K562 (cell line): ENCODE data around the gene ANAPC5. TPM values are rescaled to one million over a fixed set of nuclear protein-coding genes. Genes with fewer than 3 reads are reported as not detected.

Experiments
- ATAC-seq: fragments of 200-7000 bp; cut with Tn5 transposase; 3 replicates; pipeline ENCODE4 v1.9.1; 2020; ENCODE audit warnings: moderate library complexity
- BruUV-seq: library from RNA; stranded (reverse); fragments of 400-500 nt; replicated peaks from 2 replicates; lab custom pipeline; 2021; lab: Mats Ljungman, UMichigan
- CTCF ChIA-PET: fragments of 300-600 bp; formaldehyde crosslinking; extraction: SDS; loops from one replicate; lab custom pipeline; 2021; ENCODE audit warnings: low intra/inter-chr PET ratio; lab: Yijun Ruan, JAX
- POLR2A ChIA-PET: fragments of 300-600, 350-650 bp; sonication (Branson Sonifier 250); formaldehyde crosslinking; extraction: SDS; loops from one replicate; lab custom pipeline; 2021; ENCODE audit warnings: antibody characterized with exemption, inconsistent platforms; lab: Yijun Ruan, JAX
- DNase-seq, 4 experiments: peaks; one replicate each; pipeline versions ENCODE4 v3.0.0 to v3.0.0-alpha.2; 2011 to 2018; ENCODE audit warnings: low spot score in 3 of 4, mixed read lengths in 3 of 4; ENCODE audit errors: extremely low read depth in 1 of 4
- FAIRE-seq: peaks from 2 replicates; lab custom pipeline; 2011; peaks lifted over from hg19 to GRCh38; lab: Jason Lieb, UNC
- H2AFZ ChIP-seq: 2 replicates; pipeline ENCODE4 v1.6.0; 2011; ENCODE audit warnings: low read depth, low read length, control low read depth, inconsistent platforms
- H3K27ac ChIP-seq: fragments of 200-600 bp; 3 replicates; pipeline ENCODE4 v1.8.0; 2011; ENCODE audit warnings: low read depth, mild to moderate bottlenecking, control low read depth, inconsistent platforms, low read length, moderate library complexity, mixed read lengths; ENCODE audit errors: extremely low read depth
- H3K27me3 ChIP-seq, 2 experiments: fragments of 300-600 bp in 1 of 2; 2 replicates in 1 of 2; 3 replicates in 1 of 2; pipeline versions ENCODE4 v1.6.0 to v1.8.0; 2011; ENCODE audit warnings: inconsistent platforms in 2 of 2, low read length in 2 of 2, mild to moderate bottlenecking in 1 of 2, mixed read lengths in 1 of 2, moderate library complexity in 1 of 2; ENCODE audit not compliant: control insufficient read depth in 2 of 2, insufficient read depth in 2 of 2
- H3K36me3 ChIP-seq: fragments of 300-600 bp; 3 replicates; pipeline ENCODE4 v1.8.0; 2011; ENCODE audit warnings: mild to moderate bottlenecking, low read length, inconsistent platforms; ENCODE audit not compliant: control insufficient read depth, insufficient read depth
- H3K4me1 ChIP-seq, 2 experiments: fragments of 200-600 bp in 1 of 2; replicated peaks in 1 of 2; 2 replicates in 1 of 2; 3 replicates in 1 of 2; pipeline versions ENCODE4 v1.5.1 to v1.8.0; 2011; ENCODE audit warnings: inconsistent platforms in 2 of 2, low read length in 2 of 2, mild to moderate bottlenecking in 1 of 2, mixed read lengths in 1 of 2, moderate library complexity in 1 of 2; ENCODE audit not compliant: control insufficient read depth in 2 of 2, insufficient read depth in 2 of 2
- H3K4me2 ChIP-seq: 2 replicates; pipeline ENCODE4 v1.6.1; 2011; ENCODE audit warnings: low read length, control low read depth, inconsistent platforms, mixed read lengths; ENCODE audit not compliant: insufficient read depth
- H3K4me3 ChIP-seq: fragments of 200-600 bp; sonication (generic), shearing (Covaris generic); 2 replicates; pipeline ENCODE4 v1.5.1; 2016; ENCODE audit warnings: control low read depth, inconsistent platforms
- H3K79me2 ChIP-seq: fragments of 200-600 bp; 3 replicates; pipeline ENCODE4 v1.8.0; 2011; ENCODE audit warnings: low read length, inconsistent platforms; ENCODE audit not compliant: control insufficient read depth, insufficient read depth
- H3K9ac ChIP-seq, 2 experiments: 2 replicates each; pipeline versions ENCODE4 v1.6.0 to v1.6.1; 2011; ENCODE audit warnings: low read depth in 2 of 2, low read length in 2 of 2, control low read depth in 1 of 2, inconsistent platforms in 1 of 2, mild to moderate bottlenecking in 1 of 2, mixed read lengths in 1 of 2; ENCODE audit not compliant: insufficient read depth in 1 of 2
- H3K9me1 ChIP-seq: one replicate; pipeline ENCODE4 v1.6.0; 2011; ENCODE audit warnings: inconsistent platforms, mild to moderate bottlenecking, low read length, moderate library complexity; ENCODE audit not compliant: control insufficient read depth, insufficient read depth
- H3K9me3 ChIP-seq: replicated peaks from 2 replicates; pipeline ENCODE4 v1.5.1; 2011; ENCODE audit warnings: low read depth, low read length, inconsistent platforms; ENCODE audit not compliant: control insufficient read depth, insufficient read depth
- H4K20me1 ChIP-seq: replicated peaks from 2 replicates; pipeline ENCODE4 v1.6.1; 2011; ENCODE audit warnings: low read length, inconsistent platforms, mixed read lengths; ENCODE audit not compliant: control insufficient read depth, insufficient read depth
- CREB1 ChIP-seq, 2 experiments: sonication (generic) in 1 of 2; formaldehyde crosslinking in 1 of 2; IDR thresholded peaks; 2 replicates each; pipeline versions ENCODE4 v1.6.1 to v1.8.0; 2012 to 2022; ENCODE audit warnings: inconsistent platforms in 1 of 2, mild to moderate bottlenecking in 1 of 2, missing genetic modification reagents in 1 of 2, moderate library complexity in 1 of 2
- KDM1A ChIP-seq, 2 experiments: fragments of 450-650 bp; IDR thresholded peaks; 2 replicates each; pipeline ENCODE4 v1.6.1; 2016; ENCODE audit warnings: mild to moderate bottlenecking in 2 of 2
- NKRF ChIP-seq: fragments of 450-650 bp; IDR thresholded peaks from 2 replicates; pipeline ENCODE4 v1.6.1; 2016; ENCODE audit warnings: borderline replicate concordance
- NR2C2 ChIP-seq, 2 experiments: fragments of 200-800 bp in 1 of 2; sonication (Bioruptor generic) in 1 of 2; sonication (generic) in 1 of 2; formaldehyde crosslinking in 1 of 2; IDR thresholded peaks; 2 replicates each; pipeline versions ENCODE4 v1.6.1 to v1.8.0; 2016 to 2022; ENCODE audit warnings: mild to moderate bottlenecking in 1 of 2, missing compliant biosample characterization in 1 of 2, missing genetic modification characterization in 1 of 2, missing genetic modification reagents in 1 of 2
- POLR2G ChIP-seq: fragments of 200-400 bp; formaldehyde crosslinking; IDR thresholded peaks from 2 replicates; pipeline ENCODE4 v1.6.1; 2017; ENCODE audit warnings: low read depth, mild to moderate bottlenecking, antibody characterized with exemption, low read length, moderate library complexity
- SMARCE1 ChIP-seq: fragments of 450-650 bp; IDR thresholded peaks from 2 replicates; pipeline ENCODE4 v1.7.1; 2016; ENCODE audit warnings: mild to moderate bottlenecking
- SNIP1 ChIP-seq: fragments of 450-650 bp; IDR thresholded peaks from 2 replicates; pipeline ENCODE4 v1.7.1; 2017; ENCODE audit warnings: low read depth, mild to moderate bottlenecking
- TEAD1 ChIP-seq, 2 experiments: fragments of 450-650 bp in 1 of 2; sonication (generic) in 1 of 2; formaldehyde crosslinking; IDR thresholded peaks; 2 replicates each; pipeline versions ENCODE4 v1.4.0 to v1.8.0; 2020 to 2022; ENCODE audit warnings: mild to moderate bottlenecking in 2 of 2, missing genetic modification reagents in 1 of 2
- ZMIZ1 ChIP-seq, 2 experiments: fragments of 150-350 bp in 1 of 2; IDR thresholded peaks; 2 replicates each; pipeline ENCODE4 v1.6.1; 2012 to 2016; ENCODE audit warnings: low read depth in 2 of 2, low read length in 2 of 2, mild to moderate bottlenecking in 1 of 2, moderate library complexity in 1 of 2
- WGBS: fragments of 100-300 bp; shearing (Covaris generic); methylation state at CpG from one replicate; pipeline ENCODE4 v1.1.6; 2016; ENCODE audit warnings: low coverage, mixed read lengths; ENCODE audit not compliant: insufficient coverage; ENCODE audit errors: missing lambda C conversion rate; 5-methylcytosine and 5-hydroxymethylcytosine counted together
- in situ Hi-C: fragments of 300-500 bp; cut with MboI; formaldehyde crosslinking; loops from 4 replicates; pipeline ENCODE4 v1.15.0; 2018; ENCODE audit warnings: inconsistent platforms, mixed read lengths
- intact Hi-C: fragments of 100-400 bp; cut with micrococcal nuclease; formaldehyde crosslinking; loops from 2 replicates; pipeline ENCODE4 v1.14.2; 2022
- polyA plus RNA-seq, 8 experiments: library from polyadenylated mRNA; depleted of rRNA in 4 of 8; stranded (reverse) in 5 of 8; unstranded in 3 of 8; fragments of >200 nt; fragmentation: Nextera tagmentation in 2 of 8; fragmentation: Illumina TruSeq in 1 of 8; extraction: Ambion mirVana in 2 of 8; extraction: Trizol in 1 of 8; gene quantifications; 2 replicates each; pipeline versions ENCODE4 v1.2.1 to v1.2.3, GENCODE V29; 2011 to 2014; ENCODE audit warnings: inconsistent platforms in 1 of 8, missing spikeins in 1 of 8
- total RNA-seq, 7 experiments: library from RNA; depleted of rRNA in 6 of 7; stranded (reverse); fragments of >200 nt in 6 of 7; fragmentation: Illumina TruSeq in 2 of 7; extraction: Trizol in 2 of 7; gene quantifications; 2 replicates each; pipeline versions ENCODE4 v1.2.1 to v1.2.3, GENCODE V29; 2011 to 2021; ENCODE audit warnings: low replicate concordance in 1 of 7

The ANAPC5 gene
- total and polyA plus RNA-seq, 9 of the 15 experiments (the other 6 are each of a cell fraction or from before 2014, with no cell fraction given): 136 to 315 (median 197) TPM

DNA sequence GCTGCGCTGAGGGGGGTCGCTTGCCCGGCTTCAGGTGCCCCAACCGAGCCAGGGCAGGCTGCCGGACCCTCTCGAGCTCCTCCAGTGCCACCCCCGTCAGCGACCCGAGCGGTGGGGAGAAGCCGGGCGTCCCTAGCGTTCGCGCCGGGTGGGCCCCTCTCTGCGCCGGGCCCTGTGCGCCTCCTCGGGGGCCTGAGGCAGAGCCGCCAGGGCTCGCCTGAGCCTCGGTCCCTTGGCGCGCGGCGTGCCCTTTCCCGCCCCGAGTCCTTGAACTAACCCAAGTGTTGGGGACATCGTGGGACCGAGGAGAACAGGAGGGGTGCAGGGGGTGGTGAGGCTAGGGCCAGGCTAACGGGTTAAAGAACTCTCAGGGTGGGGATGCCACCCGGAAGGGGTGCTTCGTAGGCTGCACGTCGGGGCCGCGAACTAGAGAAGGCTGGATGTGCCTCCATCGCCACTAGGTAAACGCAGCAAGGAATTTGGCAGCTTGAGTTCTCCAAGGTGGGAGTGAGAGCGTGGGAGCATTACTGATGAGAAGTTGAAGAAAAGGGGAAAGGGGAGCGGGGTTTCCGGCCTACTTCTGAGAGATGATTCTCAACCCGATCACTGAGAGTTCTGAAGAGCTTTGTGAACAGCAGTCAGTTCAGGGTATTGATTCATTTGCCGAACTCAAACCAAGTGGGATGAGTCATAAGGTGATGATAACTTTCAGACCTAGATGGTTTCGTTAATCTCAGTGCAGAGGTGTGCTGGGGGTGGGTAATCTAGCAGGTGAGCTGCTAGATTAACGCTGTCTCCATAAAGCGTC lies 48.3 kb upstream of the ANAPC5 start:
- ATAC-seq: peak; percentile 76
- H3K27ac ChIP-seq: peak overlapping the region; percentile 90
- peak in 2 of 4 experiments; percentile 34 to 54 for DNase-seq
- no peaks in the 10 kb centered on the region for H3K9me3 ChIP-seq
- peaks cover 29% of the 10 kb centered on the region; the same call in 2 of the 3 replicates for H3K36me3 ChIP-seq
- ChIA-PET CTCF (no interaction called here), POLR2A (interaction anchor here (0.6 to 2.4 kb wide), 19 partner anchors 9 to 142 kb away, joined by 3 to 17 read pairs (median 3); partner anchors contain the start of genes ANAPC5 and CAMKK2)
- H2AFZ ChIP-seq: peak overlapping the region; percentile 79
- H3K4me2 ChIP-seq: peak overlapping the region; percentile 87
- BruUV-seq: TSS peak; percentile 48
- intact Hi-C loops: loop anchor here (1.0 to 2.0 kb wide), 2 partner anchors 48 to 66 kb away; partner anchors contain the start of gene ANAPC5
- H3K9me1 ChIP-seq: no peaks in the 10 kb centered on the region
- under 1% methylated on average over 45 of the region's 48 CpGs for WGBS
- no peak for FAIRE-seq
- no peaks in the 10 kb centered on the region; the same call in 1 of the 2 replicates for H4K20me1 ChIP-seq
- peaks cover 59% of the 10 kb centered on the region for H3K79me2 ChIP-seq
- in situ Hi-C loops: no loop called here
- peak overlapping the region; percentile 84 to 98 for H3K9ac ChIP-seq
- H3K4me1 ChIP-seq: peaks cover 0 to 16% of the 10 kb centered on the region in 2 experiments; a peak in 3 of 5 replicates
- H3K4me3 ChIP-seq: peak overlapping the region; percentile 77
- no peaks in the 10 kb centered on the region for H3K27me3 ChIP-seq
- peak; percentile 53; the same call in 1 of the 2 replicates for TF ChIP-seq SNIP1
- TF ChIP-seq SMARCE1: 0 out of 2 replicates have a peak, but pooled peaks have one; percentile 29
- TF ChIP-seq ZMIZ1 (IDR thresholded peaks at IDR 0.05; ENCODE audit: low read depth in 2 of 2, low read length in 2 of 2): 0 out of 4 replicates have a peak, but pooled peaks of 1 of the 2 experiments have one; percentile 9
- TF ChIP-seq POLR2G: peak; percentile 62
- no peak for TF ChIP-seq CREB1 (IDR thresholded peaks at IDR 0.05)
- no peak for TF ChIP-seq CREB1 (CRISPR knock-in tag; IDR thresholded peaks at IDR 0.05)
- no peak for TF ChIP-seq NR2C2 (CRISPR knock-in tag; IDR thresholded peaks at IDR 0.05)
- TF ChIP-seq NR2C2 (tag; IDR thresholded peaks at IDR 0.05): peak; percentile 9
- 0 out of 2 replicates have a peak, but pooled peaks have one; percentile 1 for TF ChIP-seq NKRF
- TF ChIP-seq TEAD1 (CRISPR knock-in tag; IDR thresholded peaks at IDR 0.05): peak in 1 of 2 experiments; percentile 57; a peak in 1 of 4 replicates
- TF ChIP-seq KDM1A (IDR thresholded peaks at IDR 0.05): peak; percentile 72 to 74
